HUES64 (cell line): ENCODE results near the gene CYLC2.

ENCODE experiments used
- H3K27ac ChIP-seq: 2 replicates; pipeline ENCODE4 v1.7.0; 2013; ENCODE audit warnings: low read depth, low read length, inconsistent platforms
- H3K27me3 ChIP-seq: 2 replicates; pipeline ENCODE4 v1.6.1; 2013; ENCODE audit warnings: mild to moderate bottlenecking, low read length; ENCODE audit not compliant: insufficient read depth
- H3K36me3 ChIP-seq: 2 replicates; pipeline ENCODE4 v1.6.1; 2013; ENCODE audit warnings: mild to moderate bottlenecking, low read length; ENCODE audit not compliant: insufficient read depth
- H3K4me1 ChIP-seq: 2 replicates; pipeline ENCODE4 v1.6.1; 2013; ENCODE audit warnings: mild to moderate bottlenecking, low read length, moderate library complexity; ENCODE audit not compliant: insufficient read depth
- H3K4me3 ChIP-seq: 2 replicates; pipeline ENCODE4 v1.5.1; 2013; ENCODE audit warnings: mild to moderate bottlenecking, low read length, moderate library complexity
- H3K9ac ChIP-seq: 2 replicates; pipeline ENCODE4 v1.6.1; 2013; ENCODE audit warnings: mild to moderate bottlenecking, low read depth, low read length
- H3K9me3 ChIP-seq: 2 replicates; pipeline ENCODE4 v1.6.1; 2013; ENCODE audit warnings: low read depth, low read length; ENCODE audit not compliant: insufficient read depth
- WGBS: fragments of 150-250, 120-280 bp; methylation state at CpG from one replicate; pipeline ENCODE4 v1.1.7; 2013; ENCODE audit warnings: missing lambda C conversion rate; 5-methylcytosine and 5-hydroxymethylcytosine counted together

Gene CYLC2

DNA sequence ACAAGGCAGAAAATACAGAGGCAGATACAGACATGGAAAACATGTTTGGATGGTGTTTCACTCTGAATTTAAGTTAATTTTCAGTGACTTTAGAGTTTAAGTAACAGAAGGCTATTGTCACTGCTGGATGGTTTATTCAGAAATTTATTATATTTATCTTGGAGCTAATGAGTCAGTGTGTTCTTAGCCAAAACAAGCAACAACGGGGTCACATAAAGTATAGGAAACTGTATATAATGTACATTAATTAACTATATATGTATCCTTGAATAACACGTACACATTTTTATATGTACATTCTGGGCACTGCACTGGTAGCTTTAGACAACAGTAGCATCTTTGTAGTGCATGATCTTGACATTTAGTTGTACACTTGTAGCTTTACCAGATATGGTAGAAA lies 30.7 kb downstream of the CYLC2 start:
- no CpG with 5 or more reads among the region's 2 CpGs for WGBS

DNA sequence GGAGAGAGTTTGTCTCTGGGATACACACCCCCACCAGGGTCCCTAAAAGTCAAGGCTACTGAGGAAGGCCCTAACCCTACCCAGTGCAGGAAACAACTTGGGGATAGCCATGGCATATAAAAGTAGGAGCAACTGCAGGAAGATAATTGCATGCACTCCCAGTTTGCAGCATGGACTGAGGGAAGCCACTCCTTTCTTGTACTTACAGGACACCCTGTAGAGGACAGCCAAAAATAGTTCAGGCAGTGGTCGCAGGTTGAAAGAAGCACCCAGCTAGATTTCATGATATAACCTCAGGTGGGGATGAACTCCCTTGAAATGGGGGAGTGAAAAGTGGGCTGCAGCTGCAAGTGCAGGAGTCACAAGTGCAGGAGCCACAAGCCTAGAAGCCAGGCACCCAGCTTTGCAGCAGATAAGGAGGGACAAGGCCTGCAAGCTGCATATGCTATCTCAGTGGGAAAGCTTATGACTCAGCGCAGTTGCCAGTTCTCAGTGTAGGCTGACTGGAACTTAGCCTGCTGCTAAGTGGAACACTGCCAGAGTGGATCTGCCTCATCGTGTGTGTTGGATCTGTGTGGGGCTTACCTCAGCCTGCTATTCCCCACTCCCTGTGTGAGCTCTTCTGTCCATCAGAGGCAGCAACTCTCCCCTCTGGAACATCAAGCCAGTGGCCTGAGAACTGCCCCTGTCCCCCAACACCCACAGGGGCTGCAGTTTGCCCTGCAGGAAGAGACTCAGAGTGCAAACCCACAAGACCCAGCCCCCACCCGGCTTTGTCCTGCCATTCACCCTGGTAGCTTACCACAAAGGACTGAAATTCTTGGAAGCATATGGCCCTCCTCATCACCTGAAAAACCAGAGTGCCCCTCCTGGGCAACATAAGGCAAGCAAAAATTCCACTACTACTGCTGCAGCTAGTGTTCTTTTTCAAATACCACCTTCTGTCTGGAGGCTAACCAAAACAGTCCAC lies 42.7 kb downstream of the CYLC2 start:
- H3K36me3 ChIP-seq, result no peaks in the 10 kb centered on the region
- no peak overlapping the region for H3K27ac ChIP-seq
- H3K4me1 ChIP-seq, result 0 out of 2 replicates have a peak, but pooled peaks cover 5% of the 10 kb centered on the region
- H3K9me3 ChIP-seq, result peaks cover 62% of the 10 kb centered on the region
- WGBS, result 82% methylated on average over 4 of the region's 4 CpGs
- H3K4me3 ChIP-seq, result no peak overlapping the region
- no peak overlapping the region for H3K9ac ChIP-seq
- no peaks in the 10 kb centered on the region for H3K27me3 ChIP-seq

More for the DNA sequence above, 30.7 kb downstream of the CYLC2 start:
- H3K4me3 ChIP-seq, result no peak overlapping the region
- no peak overlapping the region for H3K9ac ChIP-seq
- no peaks in the 10 kb centered on the region for H3K36me3 ChIP-seq
- no peak overlapping the region for H3K27ac ChIP-seq
- peaks cover 76% of the 10 kb centered on the region for H3K9me3 ChIP-seq
- no peaks in the 10 kb centered on the region for H3K27me3 ChIP-seq
- no peaks in the 10 kb centered on the region for H3K4me1 ChIP-seq

- Histone ChIP-seq H3K9ac (no peak overlapping the region), H3K27me3 (no peaks in the 10 kb centered on the region), H3K4me1 (0 out of 2 replicates have a peak, but pooled peaks cover 5% of the 10 kb centered on the region), H3K27ac (no peak overlapping the region), H3K9me3 (peaks cover 49% of the 10 kb centered on the region), H3K4me3 (no peak overlapping the region), H3K36me3 (no peaks in the 10 kb centered on the region)
- WGBS, result 69% methylated on average over 3 of the region's 3 CpGs
Measured at GRCh38 chr9:103041961-103042360, 46.8 kb downstream of the CYLC2 start.
